Measurements from ENCODE around the gene ST3GAL3.

ST3GAL3 gene

GRCh38 chr1:43766086-43766784 is 58.9 kb downstream of the ST3GAL3 start:
- no peak for TF ChIP-seq CTCF (IDR thresholded peaks at IDR 0.05)
- peak; percentile 45 for DNase-seq
- Mint-ChIP-seq H3K4me3 (no peak overlapping the region), H3K27ac (no peak overlapping the region), H3K4me1 (peaks cover 11% of the 10 kb centered on the region), H3K27me3 (ENCODE audit: low read depth, poor library complexity) (no peaks in the 10 kb centered on the region), H3K36me3 (ENCODE audit: low read depth) (no peaks in the 10 kb centered on the region), H3K9me3 (no peaks in the 10 kb centered on the region)

GRCh38 chr1:43766818-43767525 is 59.6 kb downstream of the ST3GAL3 start:
- peaks cover 5% of the 10 kb centered on the region for H3K36me3 Mint-ChIP-seq (ENCODE audit: low read depth)
- H3K4me1 Mint-ChIP-seq, result peaks cover 11% of the 10 kb centered on the region
- H3K27me3 Mint-ChIP-seq (ENCODE audit: low read depth, poor library complexity), result no peaks in the 10 kb centered on the region
- DNase-seq, result no peak
- no peak for TF ChIP-seq CTCF (IDR thresholded peaks at IDR 0.05)
- H3K27ac Mint-ChIP-seq, result no peak overlapping the region
- H3K4me3 Mint-ChIP-seq, result no peak overlapping the region
- H3K9me3 Mint-ChIP-seq, result no peaks in the 10 kb centered on the region

- peaks cover 4% of the 10 kb centered on the region for H3K27me3 Mint-ChIP-seq (ENCODE audit: low read depth, poor library complexity)
- H3K4me3 Mint-ChIP-seq, result no peak overlapping the region
- peaks cover 11% of the 10 kb centered on the region for H3K4me1 Mint-ChIP-seq
- no peak for TF ChIP-seq CTCF (IDR thresholded peaks at IDR 0.05)
- no peak overlapping the region for H3K27ac Mint-ChIP-seq
- H3K36me3 Mint-ChIP-seq (ENCODE audit: low read depth), result peaks cover 13% of the 10 kb centered on the region
- no peaks in the 10 kb centered on the region for H3K9me3 Mint-ChIP-seq
- no peak for DNase-seq
Measured at GRCh38 chr1:43768168-43768567, 60.8 kb downstream of the ST3GAL3 start.

- H3K4me1 Mint-ChIP-seq, result peaks cover 2% of the 10 kb centered on the region
- H3K9me3 Mint-ChIP-seq, result no peaks in the 10 kb centered on the region
- H3K36me3 Mint-ChIP-seq (ENCODE audit: low read depth), result peaks cover 17% of the 10 kb centered on the region
- H3K4me3 Mint-ChIP-seq, result no peak overlapping the region
- no peak for DNase-seq
- H3K27me3 Mint-ChIP-seq (ENCODE audit: low read depth, poor library complexity), result peaks cover 4% of the 10 kb centered on the region
- no peak overlapping the region for H3K27ac Mint-ChIP-seq
- TF ChIP-seq CTCF (IDR thresholded peaks at IDR 0.05), result no peak
Measured at GRCh38 chr1:43769350-43769908, 62.1 kb downstream of the ST3GAL3 start.

- no peak for TF ChIP-seq CTCF (IDR thresholded peaks at IDR 0.05)
Measured at GRCh38 chr1:43770111-43770510, 62.8 kb downstream of the ST3GAL3 start.

More at GRCh38 chr1:43770111-43770510, 62.8 kb downstream of the ST3GAL3 start:
- H3K27ac Mint-ChIP-seq, result no peak overlapping the region
- peaks cover 22% of the 10 kb centered on the region for H3K36me3 Mint-ChIP-seq (ENCODE audit: low read depth)
- H3K9me3 Mint-ChIP-seq, result no peaks in the 10 kb centered on the region
- H3K4me1 Mint-ChIP-seq, result no peaks in the 10 kb centered on the region
- H3K4me3 Mint-ChIP-seq, result no peak overlapping the region
- no peak for DNase-seq
- H3K27me3 Mint-ChIP-seq (ENCODE audit: low read depth, poor library complexity), result peaks cover 4% of the 10 kb centered on the region
